Measurements from ENCODE around the gene PCIF1.
"Not testable (repeated sequence)": the region's sequence is repeated elsewhere in the genome, so short reads cannot be mapped to it uniquely, and the experiment has no call there.

The PCIF1 gene

DNA sequence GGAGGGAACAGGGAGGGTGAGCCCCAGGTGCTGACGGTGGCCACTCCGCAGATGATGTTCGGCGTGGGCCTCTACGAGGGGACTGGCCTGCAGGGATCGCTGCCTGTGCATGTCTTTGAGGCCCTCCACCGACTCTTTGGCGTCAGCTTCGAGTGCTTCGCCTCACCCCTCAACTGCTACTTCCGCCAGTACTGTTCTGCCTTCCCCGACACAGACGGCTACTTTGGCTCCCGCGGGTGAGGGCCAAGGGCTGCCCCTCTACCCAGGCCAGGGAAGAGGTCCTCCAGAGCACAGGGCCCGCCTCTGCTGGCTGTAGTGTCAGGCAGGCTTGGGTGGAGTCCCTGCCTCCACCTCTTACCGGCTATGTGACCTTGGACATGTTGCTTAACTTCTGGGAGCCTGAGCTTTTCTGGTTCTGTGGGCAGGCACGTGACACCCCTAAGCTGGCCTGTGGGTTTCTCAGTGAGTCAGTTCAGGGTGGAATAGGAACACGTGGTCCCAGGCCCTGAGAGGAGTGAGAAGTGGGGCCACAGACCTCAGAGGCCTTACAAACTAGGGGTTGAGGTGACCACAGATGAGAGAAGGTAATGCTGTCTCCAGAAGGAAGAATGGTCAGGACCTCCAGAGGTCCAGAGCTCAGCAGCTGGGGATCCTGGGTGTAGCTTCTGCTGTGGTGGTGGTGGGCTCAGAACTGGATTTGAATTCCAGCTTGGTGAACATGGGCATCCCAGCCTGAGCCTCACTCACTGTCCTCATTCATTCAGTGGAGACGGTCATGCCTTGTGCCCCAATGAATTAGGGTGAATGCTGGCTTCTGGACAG is 11.9 kb downstream of the PCIF1 start:
- DNase-seq (ENCODE audit: low read depth in 4 of 4, low spot score in 1 of 4): no peak

DNA sequence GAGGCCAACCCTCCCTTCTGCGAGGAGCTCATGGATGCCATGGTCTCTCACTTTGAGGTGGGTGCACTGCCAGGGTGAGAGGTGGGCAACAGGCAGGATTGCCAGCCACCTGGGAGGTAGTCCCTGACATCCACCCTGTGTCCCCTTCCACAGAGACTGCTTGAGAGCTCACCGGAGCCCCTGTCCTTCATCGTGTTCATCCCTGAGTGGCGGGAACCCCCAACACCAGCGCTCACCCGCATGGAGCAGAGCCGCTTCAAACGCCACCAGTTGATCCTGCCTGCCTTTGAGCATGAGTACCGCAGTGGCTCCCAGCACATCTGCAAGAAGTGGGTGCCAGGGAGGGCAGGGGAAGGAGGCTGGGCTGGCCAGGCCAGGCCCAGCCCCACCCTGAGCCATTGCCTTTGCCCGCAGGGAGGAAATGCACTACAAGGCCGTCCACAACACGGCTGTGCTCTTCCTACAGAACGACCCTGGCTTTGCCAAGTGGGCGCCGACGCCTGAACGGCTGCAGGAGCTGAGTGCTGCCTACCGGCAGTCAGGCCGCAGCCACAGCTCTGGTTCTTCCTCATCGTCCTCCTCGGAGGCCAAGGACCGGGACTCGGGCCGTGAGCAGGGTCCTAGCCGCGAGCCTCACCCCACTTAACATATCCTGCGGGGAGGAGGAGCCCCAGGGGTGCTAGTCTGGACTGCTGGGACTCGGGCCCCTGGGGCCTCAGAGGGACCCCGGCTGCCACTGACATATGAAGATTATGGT is 12.8 kb downstream of the PCIF1 start:
- no peak for DNase-seq (ENCODE audit: low read depth in 4 of 4, low spot score in 1 of 4)

DNA sequence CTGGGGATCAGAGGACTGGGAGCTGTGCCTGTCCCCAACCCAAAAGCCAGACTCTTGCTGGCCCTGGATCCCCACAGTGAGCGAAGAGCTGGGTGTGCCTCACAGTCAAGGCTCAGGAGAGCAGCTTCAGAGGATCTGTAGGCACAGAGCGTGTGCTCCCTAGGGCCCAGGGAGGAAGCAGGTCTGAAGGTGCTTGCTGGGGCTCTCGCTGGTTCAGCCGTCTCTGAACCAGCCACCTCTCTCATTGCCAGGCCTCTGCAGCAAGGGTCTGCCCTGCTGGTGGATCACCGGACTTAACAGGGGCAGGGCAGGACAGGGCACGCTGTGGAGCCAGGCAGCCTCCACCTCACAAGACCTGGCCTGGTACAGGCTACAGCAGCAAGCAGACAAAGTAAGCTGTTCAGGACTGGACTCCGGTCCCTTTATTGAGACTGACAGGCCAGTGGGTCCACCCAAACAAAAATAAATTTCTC is 13.8 kb downstream of the PCIF1 start:
- DNase-seq (ENCODE audit: low read depth in 4 of 4, low spot score in 1 of 4): no peak

DNA sequence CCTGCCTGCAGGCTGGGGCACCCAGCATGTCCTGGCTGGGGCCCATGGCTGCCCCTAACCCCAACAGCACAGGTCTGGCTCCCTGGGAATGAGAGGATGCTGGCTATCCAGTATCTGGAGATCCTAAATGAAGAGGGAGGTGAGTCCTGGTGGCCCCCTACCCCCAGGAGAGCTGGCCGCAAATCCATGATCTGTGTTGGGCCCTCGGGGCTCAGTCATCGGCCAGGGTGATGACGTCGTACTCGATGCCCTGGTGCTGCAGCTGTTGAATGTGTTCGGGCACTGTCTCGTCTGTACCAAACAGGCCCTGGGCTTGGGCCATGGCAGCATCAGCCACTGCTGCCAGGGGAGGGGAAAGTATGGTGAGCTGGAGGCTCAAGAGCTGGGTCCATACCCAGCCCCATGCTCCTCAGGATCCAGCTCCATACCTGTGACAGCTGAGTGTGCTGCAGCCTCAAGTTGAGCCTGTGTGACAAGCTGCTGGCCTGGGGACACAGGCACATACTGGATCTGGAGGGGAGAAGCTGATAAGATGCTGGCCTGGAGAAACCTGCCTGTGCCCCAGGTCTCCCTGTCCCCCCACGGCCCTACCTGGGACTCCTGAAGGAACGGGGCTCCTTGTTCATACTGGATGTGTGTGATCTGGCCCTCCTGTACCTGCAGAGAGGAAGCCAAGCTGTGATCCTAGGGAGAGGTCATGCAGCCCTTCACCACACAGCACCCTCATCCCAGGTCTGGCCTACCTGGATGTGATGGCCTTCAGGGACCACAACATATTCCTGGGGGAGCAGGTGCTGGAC is 14.5 kb downstream of the PCIF1 start:
- no peak for DNase-seq (ENCODE audit: low read depth in 4 of 4, low spot score in 1 of 4)

DNA sequence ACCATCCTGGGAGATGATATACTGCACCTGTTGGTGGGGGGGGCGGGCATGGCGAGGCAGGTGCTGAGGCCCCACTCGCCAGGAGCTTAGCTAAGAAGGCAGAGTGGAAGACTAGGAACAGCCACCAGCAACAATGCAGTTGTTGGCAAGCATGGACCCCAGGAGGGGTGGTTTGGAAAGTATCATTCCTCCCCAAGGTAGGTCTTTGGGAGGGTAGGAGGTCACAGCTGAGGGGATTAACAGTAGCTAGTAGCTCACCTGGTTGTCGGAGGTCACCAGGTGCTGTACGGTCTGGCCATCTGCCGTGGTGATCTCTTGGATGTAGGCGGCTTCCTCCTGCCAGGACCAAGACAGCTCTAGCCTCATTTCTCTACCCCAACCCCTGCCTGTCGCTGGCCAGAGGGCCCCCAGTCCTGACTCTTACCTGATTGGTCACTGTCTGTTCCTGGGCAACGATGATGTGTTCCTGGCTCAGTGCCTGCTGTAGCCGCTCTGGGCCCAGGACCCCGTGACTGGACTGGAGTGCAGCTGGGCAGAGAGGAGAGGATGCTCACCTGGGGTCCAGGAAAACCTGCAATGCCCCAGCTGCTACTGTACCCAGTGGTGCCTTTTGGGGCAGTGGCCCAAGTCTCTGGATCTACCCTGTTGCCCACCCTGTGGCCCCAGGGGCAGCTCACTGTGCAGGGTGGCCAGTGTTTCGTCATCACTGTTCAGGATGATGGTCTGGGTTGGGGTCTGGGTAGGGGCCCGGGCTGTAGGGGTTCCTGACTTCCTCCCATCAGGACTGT is 15.3 kb downstream of the PCIF1 start:
- DNase-seq (ENCODE audit: low read depth in 4 of 4, low spot score in 1 of 4): no peak

DNA sequence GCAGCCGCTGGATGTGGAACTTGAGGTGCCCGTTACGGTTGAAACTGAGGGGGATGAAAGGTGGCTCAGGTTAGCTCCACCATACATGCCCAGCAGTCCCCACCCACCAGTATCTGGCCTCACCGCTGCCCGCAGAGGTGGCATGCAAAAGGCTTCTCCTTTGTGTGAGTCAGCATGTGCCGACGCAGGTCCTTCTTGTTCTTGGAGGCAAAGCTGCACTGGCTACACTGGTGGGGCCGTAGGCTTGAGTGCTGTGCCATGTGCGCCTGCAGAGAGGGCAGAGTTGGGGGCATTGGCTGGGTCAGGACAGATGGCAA is 15.8 kb downstream of the PCIF1 start:
- DNase-seq (ENCODE audit: low read depth in 4 of 4, low spot score in 1 of 4): no peak

DNA sequence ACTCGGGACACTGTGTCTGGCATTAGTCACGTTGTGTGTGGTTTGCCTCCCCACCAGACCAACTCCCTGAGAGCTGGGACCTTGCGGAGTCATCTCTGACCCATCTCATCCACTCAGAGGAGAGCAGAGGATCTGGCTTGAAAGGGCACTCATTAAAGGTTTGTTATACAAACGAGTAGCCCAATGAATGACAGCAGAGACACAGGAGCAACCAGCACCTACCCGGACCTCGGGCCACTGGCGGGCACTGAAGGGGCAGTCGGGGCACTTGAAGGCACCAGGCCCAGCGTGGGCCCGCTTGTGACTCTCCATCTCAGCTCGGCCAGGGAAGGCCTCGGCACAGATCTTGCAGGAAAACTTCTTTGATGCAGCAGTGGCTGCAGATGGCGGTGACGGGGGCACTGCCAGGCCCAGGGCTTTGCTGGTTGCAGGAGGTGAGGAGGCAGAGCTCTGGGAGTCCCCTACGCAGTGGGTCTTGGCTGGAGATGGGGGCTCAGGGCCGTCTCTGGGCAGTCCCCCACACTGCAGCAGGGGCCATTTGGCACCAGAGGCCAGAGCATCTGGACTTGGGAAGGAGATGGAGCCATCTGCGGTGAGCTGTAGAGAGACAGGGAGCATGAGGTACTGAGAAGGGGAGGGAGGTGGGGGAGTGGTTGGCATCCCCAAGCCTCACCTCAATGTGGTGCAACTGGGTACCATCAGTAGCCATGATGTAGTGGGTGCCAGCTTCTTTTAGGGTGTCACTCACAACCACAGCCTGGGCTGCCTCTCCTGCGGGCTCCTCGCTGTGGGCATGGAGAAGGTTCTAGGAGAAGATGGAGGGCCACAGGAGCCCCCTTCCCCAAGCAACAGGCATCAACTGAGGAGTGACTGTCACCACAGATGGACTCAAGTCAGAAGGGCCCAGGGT is 17.7 kb downstream of the PCIF1 start:
- DNase-seq (ENCODE audit: low read depth in 4 of 4, low spot score in 1 of 4): no peak

DNA sequence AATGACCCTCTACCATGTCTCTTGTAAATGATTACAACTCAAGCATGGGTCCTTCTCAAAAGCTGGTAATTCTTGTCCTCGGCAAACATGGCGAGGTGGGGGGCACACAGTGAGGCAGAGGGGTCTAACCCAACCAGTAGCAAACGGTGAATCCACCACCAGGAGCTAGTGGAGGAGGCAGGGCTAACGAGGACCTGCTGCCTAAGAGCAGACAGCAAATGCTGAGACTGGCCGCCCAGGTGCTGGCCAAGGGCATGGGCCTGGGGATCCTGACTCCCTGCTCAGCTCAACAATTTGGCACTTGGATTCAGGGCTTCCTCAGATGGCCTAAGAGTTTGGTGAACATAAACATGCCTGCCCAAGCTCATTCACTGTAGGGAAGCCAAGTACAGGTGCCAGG is 18.4 kb downstream of the PCIF1 start:
- no peak for DNase-seq (ENCODE audit: low read depth in 4 of 4, low spot score in 1 of 4)

DNA sequence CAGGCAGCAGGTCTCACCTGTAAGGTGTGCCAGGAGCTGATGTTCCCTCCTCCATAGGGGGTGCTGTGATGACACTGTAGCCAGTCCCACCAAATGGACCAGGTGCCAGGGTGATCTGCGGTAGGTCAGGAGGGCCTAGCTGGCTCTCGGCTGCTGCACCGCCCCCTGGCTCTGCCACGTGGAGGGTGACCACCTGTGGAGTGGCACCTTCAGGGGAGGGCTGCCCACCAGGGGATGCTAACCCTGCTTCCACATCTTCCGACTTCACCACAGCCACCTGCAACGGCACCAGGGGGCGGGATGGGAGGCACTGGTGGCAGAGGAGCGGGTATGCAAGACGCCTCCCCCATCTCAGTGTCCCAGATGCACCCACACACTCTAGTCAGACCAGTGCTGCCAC is 19.2 kb downstream of the PCIF1 start:
- no peak for DNase-seq (ENCODE audit: low read depth in 4 of 4, low spot score in 1 of 4)

DNA sequence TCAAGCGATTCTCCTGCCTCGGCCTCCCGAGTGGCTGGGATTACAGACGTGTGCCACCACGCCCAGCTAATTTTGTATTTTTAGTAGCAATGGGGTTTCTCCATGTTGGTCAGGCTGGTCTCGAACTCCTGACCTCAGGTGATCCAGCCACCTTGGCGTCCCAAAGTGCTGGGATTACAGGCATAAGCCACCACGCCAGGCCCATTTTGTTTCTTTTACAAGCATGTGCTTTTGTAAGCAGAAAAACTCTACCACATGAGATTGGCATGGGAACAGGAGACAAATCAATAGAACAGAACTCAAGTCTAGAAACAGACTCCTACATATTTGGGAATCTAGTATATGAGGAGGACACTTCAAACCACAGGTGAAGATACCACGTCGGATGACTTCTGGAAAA is 21.8 kb downstream of the PCIF1 start:
- DNase-seq (ENCODE audit: low read depth in 4 of 4, low spot score in 1 of 4): not testable (repeated sequence)

DNA sequence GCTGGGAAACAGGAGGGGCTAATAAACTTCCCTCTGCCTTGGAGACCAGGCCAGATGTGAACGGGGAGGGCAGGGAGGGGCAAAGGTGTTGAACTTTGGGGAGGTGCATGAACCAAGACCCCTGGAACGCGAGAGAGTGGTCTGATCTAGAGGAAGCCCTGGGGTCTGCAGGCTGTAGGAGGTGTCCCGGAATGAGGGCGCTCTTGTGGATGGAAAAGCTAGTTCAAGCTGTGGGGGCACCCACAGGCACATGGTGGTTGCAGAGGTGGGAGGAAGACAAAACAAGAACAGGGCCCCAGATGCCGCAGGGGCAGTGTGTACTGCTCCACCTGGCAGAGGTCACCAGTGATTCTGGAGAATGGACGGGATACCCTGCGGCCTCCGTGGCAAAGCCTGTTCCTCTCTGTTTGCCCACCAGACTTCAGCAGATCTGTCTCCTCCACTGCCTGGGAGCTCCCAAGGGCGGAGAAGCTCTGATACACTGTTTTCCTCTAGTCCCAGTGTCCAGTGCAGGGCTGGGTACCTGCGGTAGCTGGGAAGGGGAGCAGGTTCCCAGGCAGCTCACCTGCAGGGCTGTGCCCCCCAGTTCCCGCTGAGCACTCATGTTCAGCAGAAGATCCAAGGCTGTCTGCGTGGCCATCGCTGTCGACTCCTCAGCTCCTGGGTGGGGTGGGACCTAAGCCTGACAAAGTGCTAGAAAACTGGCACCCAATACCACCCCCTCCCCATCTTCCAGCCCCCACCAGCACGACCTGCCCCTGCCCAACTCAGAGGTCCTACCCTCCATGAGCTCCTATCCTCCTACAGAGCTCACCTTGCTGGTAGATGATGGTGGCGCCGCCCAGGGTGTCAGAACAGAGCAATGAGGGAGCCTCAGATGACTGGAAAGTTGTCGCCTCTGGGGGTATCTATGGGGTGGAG is 22.8 kb downstream of the PCIF1 start:
- DNase-seq (ENCODE audit: low read depth in 4 of 4, low spot score in 1 of 4): no peak

DNA sequence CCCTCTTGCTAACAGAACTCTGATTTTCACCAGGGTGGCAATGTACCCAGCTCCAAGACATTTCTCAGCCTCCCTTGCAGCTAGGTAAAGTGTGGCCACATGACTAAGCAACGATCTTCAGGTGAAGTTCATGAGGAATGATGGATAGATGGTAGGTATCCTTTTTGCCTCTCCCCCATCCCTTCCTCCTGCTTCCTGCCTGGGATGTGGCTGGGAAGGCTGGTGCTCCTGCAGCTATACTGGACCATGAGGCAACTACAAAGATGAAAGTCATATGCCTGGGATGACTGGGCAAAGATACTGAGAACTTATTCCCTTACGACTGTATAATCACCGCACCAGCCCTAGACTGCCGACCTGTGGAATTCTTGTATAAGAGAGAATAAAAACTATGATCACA is 24.1 kb downstream of the PCIF1 start:
- DNase-seq (ENCODE audit: low read depth in 4 of 4, low spot score in 1 of 4): no peak

DNA sequence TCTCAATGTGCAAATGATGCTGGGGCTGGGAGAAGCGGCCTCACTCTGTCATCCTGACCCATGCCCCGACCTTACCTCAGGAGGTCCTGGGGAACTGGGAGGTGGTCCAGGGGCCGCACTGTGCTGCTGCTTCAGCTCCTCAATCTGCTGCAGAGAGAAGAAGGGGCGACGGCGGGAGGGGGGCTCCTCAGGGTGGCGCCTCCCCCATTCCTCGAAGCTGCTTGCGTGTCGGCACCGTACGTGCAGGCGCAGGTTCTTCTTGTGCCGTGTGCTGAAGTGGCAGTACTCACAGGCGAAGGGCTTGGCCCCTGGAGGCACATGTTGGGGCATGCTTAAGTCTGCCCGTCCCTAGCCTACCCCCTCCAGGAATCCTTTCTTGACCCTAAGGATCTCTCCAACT is 24.6 kb downstream of the PCIF1 start:
- DNase-seq (ENCODE audit: low read depth in 4 of 4, low spot score in 1 of 4): no peak

DNA sequence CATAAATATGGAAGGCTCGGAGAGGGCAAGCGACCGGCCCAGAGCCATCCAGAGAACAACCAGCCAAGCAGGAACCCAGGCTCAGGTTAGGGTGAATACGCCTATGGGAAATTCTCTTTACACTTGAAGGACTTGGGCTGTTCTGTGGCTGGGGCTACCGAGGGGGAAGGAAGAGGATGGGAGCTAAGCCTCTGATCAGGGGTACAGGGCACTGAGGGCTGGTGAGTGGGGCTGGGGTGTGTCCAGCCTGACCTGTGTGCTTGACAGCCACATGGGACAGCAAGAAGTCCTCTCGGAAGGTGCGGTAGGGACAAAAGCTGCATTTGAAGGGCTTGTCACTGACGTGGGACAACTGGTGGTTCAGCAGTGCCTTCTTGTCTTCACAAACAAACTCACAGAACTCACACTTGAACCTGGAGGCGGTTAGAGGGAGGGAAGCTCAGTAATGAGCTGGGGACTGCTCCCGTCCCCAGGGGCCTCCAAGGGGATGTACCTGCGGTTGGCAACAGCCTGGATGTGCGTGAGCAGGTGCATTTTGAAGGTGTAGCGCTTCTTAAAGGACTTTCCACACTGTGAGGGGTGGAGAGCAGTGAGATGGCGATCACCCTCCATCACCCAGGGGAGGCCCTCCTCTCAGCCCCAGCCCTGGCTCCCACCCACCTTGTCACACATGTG is 25.6 kb downstream of the PCIF1 start:
- DNase-seq (ENCODE audit: low read depth in 4 of 4, low spot score in 1 of 4): no peak

DNA sequence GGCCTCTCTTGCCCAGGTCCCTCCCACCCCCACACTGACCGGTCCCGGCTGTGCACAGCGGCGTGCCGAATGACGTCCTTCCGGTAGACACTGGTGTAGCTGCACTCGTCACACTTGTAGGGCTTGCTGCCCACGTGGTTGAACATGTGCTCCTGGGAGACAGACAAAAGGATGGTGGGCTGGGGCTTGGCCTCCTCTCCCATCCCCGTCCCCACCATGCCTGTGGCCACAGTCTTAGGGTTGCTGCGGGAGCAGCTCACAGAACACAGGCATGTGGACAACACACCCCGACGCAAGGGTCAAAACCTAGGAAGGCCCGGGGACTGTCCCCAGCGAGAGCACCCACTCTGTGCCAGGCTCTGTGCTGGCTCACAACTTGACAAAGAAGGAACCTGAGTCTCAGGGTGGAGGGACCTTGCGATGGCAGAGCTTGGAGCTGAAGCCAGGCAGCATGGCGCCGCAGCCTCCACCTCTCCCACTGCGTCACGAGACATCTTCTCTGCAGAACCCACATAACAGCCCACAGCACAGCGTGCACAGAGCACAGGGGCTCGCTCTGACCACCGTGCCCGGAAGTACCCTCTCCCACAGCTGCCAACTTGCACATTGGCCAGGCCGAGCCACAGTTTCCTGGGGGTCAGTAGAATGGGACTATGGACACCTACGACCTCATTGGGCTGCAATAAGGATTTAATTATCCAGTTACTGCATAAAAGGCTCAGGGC is 27.7 kb downstream of the PCIF1 start:
- DNase-seq (ENCODE audit: low read depth in 4 of 4, low spot score in 1 of 4): no peak

DNA sequence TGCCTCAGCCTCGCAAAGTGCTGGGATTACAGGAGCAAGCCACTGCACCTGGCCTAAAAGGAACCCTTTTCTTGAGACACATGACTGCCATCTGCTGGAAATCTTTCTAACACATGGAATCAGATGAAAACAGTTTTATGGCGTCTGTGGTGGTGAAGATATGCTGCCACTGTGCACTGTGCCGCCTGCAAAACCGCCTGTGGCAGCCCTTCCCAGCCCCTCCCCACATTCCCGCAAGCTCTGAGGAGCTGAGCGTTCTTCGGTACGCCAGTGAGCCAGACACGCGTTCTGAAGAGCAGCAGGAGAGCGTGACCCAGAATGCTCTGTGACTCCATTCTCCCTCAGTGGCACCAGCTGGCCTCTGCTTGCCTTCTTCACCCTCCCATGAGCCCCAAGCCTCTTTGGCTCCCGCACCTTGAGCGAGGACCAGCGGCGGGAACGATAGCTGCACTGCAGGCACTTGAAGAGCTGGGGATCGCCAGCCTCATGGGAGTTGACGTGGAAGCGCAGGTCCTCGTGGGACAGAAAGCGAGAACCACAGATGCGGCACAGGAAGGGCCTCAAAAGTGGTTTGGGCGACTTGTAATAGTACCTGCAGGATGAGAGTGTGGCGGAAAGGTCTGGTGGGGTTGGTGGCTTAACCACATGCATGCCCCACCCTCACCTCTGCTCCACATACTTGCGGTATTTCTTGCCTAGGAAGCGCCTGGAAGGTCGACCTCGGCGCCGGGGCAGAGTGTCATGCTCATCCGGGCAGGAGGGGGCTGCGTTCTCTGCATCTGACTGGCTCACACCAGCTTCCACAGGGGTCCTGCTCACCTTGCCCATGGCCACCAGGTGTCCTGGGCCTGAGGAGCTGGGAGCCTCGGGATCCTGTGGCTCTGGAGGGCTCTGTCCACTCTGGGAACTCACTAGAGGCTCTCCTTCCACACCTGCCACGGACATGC is 28.8 kb downstream of the PCIF1 start:
- DNase-seq (ENCODE audit: low read depth in 4 of 4, low spot score in 1 of 4): no peak

DNA sequence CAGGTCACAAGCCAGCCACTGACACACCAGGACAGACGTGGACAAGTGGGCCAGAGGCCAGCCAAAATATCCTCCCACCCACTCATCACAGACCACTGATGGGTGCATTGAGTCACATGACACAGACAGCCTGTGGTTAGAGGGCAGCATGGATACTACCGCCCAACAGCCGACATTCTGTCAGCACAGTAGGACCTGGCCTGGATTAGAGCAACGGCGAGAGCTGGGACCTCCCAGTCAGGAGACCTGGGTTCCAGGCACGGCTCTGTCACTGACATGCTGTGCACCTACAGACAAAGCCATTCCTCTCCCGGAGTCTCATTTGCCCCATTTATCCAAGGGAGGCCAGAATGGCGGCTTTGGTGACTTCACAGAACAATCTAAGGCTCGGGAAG is 29.5 kb downstream of the PCIF1 start:
- DNase-seq (ENCODE audit: low read depth in 4 of 4, low spot score in 1 of 4): no peak
